Activated CD4-positive, CD25-positive, alpha-beta regulatory T cell treated with anti-CD3 and anti-CD28 coated beads, Interleukin-2, amount 50 U/mL, for 72 hours (primary cell): ENCODE data around the gene STK11.
A peak's percentile ranks its signal among the peaks of the same experiment; 100 is the strongest.

Experiments
- DNase-seq: peaks from one replicate; pipeline ENCODE4 v3.0.0; 2021

The STK11 gene

GRCh38 chr19:1275260-1275975 is 69.8 kb downstream of the STK11 start, which contains the start of gene FAM174C:
FAM174C (plus strand) TSS chr19:1275530; CDS start chr19:1275550, 20 bp downstream.
- DNase-seq: peak; percentile 92

GRCh38 chr19:1275976-1276627 is 70.5 kb downstream of the STK11 start:
- DNase-seq: no peak

GRCh38 chr19:1276628-1277022 is 71.0 kb downstream of the STK11 start:
- no peak for DNase-seq

GRCh38 chr19:1277061-1277460 is 71.5 kb downstream of the STK11 start:
- no peak for DNase-seq
